T-cell (primary cell): Measurements from ENCODE around the gene DNAH8. TPM values are rescaled to one million over a fixed set of nuclear protein-coding genes. Genes with fewer than 3 reads are reported as not detected.

ENCODE experiments used
- ATAC-seq, 4 experiments: fragments of 200-7000 bp in 3 of 4; fragments of 150-1000 bp in 1 of 4; cut with Tn5 transposase; replicated peaks in 1 of 4; 1 replicate in 3 of 4; 2 replicates in 1 of 4; pipeline ENCODE4 v1.10.0; 2021; ENCODE audit warnings: moderate library complexity in 3 of 4, mild to moderate bottlenecking in 2 of 4, moderate number of reproducible peaks in 1 of 4
- CTCF ChIA-PET, 2 donors: fragments of 300-600 bp; sonication (Branson Sonifier 250); formaldehyde crosslinking; loops; one replicate each; lab custom pipeline; 2022; ENCODE audit warnings: antibody characterized with exemption in 2 of 2; lab: Charles Lee
- POLR2A ChIA-PET, 2 donors: fragments of 300-600 bp; sonication (Branson Sonifier 250); formaldehyde crosslinking; loops; one replicate each; lab custom pipeline; 2022; ENCODE audit warnings: antibody characterized with exemption in 2 of 2; lab: Charles Lee
- DNase-seq, 35 experiments: peaks; one replicate each; pipeline versions ENCODE4 v3.0.0 to v3.0.0-alpha.2; 2013 to 2023
- H3K27ac ChIP-seq: one replicate; pipeline ENCODE4 v1.5.1; 2013; ENCODE audit warnings: low read length
- H3K27me3 ChIP-seq, 2 experiments: replicated peaks in 1 of 2; 1 replicate in 1 of 2; 2 replicates in 1 of 2; pipeline versions ENCODE4 v1.6.1 to v1.7.0; 2013; ENCODE audit warnings: low read length in 1 of 2, mixed read lengths in 1 of 2; ENCODE audit not compliant: control insufficient read depth in 2 of 2, insufficient read depth in 2 of 2; ENCODE audit errors: extremely low read depth in 1 of 2
- H3K36me3 ChIP-seq, 2 donors: 1 replicate in 1 of 2; 2 replicates in 1 of 2; pipeline versions ENCODE4 v1.6.1 to v1.7.0; 2013; ENCODE audit warnings: low read length in 1 of 2; ENCODE audit not compliant: control insufficient read depth in 2 of 2, insufficient read depth in 1 of 2; ENCODE audit errors: extremely low read depth in 1 of 2
- H3K4me1 ChIP-seq, 2 experiments: 1 replicate in 1 of 2; 2 replicates in 1 of 2; pipeline versions ENCODE4 v1.6.1 to v1.7.0; 2013; ENCODE audit warnings: low read length in 2 of 2, mixed read lengths in 1 of 2; ENCODE audit not compliant: insufficient read depth in 2 of 2, control insufficient read depth in 1 of 2; ENCODE audit errors: extremely low read depth in 1 of 2
- H3K4me3 ChIP-seq, 2 donors: 1 replicate in 1 of 2; 2 replicates in 1 of 2; pipeline versions ENCODE4 v1.5.1 to v1.7.0; 2013; ENCODE audit warnings: mild to moderate bottlenecking in 2 of 2, low read length in 1 of 2, moderate library complexity in 1 of 2; ENCODE audit not compliant: control insufficient read depth in 1 of 2; ENCODE audit errors: extremely low read depth in 1 of 2
- H3K9me3 ChIP-seq: 2 replicates; pipeline ENCODE4 v1.7.0; 2013
- H3K27ac Mint-ChIP-seq, 2 donors: one replicate each; pipeline ENCODE4 v1.8.0; 2020 to 2021; ENCODE audit warnings: mild to moderate bottlenecking in 2 of 2, mixed read lengths in 2 of 2
- H3K27me3 Mint-ChIP-seq, 2 donors: one replicate each; pipeline ENCODE4 v1.8.0; 2021 to 2022; ENCODE audit warnings: mixed read lengths in 2 of 2
- H3K36me3 Mint-ChIP-seq: one replicate; pipeline ENCODE4 v1.8.0; 2021; ENCODE audit warnings: mixed read lengths
- H3K4me1 Mint-ChIP-seq, 3 donors: one replicate each; pipeline ENCODE4 v1.8.0; 2020 to 2022; ENCODE audit warnings: mixed read lengths in 3 of 3, mild to moderate bottlenecking in 1 of 3
- H3K4me3 Mint-ChIP-seq, 3 donors: one replicate each; pipeline ENCODE4 v1.8.0; 2020 to 2022; ENCODE audit warnings: mild to moderate bottlenecking in 3 of 3, mixed read lengths in 3 of 3, moderate library complexity in 3 of 3
- H3K9me3 Mint-ChIP-seq, 3 donors: one replicate each; pipeline ENCODE4 v1.8.0; 2020 to 2022; ENCODE audit warnings: mixed read lengths in 3 of 3
- WGBS: methylation state at CpG from one replicate; pipeline ENCODE4 v1.1.5; 2013; ENCODE audit warnings: missing lambda C conversion rate; ENCODE audit not compliant: insufficient coverage; 5-methylcytosine and 5-hydroxymethylcytosine counted together
- total RNA-seq, 35 experiments: library from RNA in 6 of 35; stranded (reverse) in 6 of 35; fragments of 120-200 nt in 1 of 35; gene quantifications; one replicate each; pipeline versions ENCODE4 v1.2.1 to v1.2.4 and lab custom pipeline; 2013 to 2026

The DNAH8 gene
- total RNA-seq, 5 donors from 2014 or later (not counting 1 experiment from before 2014, with no cell fraction given): 0.03 to 0.12 (median 0.08) TPM; not detected in 1

DNA sequence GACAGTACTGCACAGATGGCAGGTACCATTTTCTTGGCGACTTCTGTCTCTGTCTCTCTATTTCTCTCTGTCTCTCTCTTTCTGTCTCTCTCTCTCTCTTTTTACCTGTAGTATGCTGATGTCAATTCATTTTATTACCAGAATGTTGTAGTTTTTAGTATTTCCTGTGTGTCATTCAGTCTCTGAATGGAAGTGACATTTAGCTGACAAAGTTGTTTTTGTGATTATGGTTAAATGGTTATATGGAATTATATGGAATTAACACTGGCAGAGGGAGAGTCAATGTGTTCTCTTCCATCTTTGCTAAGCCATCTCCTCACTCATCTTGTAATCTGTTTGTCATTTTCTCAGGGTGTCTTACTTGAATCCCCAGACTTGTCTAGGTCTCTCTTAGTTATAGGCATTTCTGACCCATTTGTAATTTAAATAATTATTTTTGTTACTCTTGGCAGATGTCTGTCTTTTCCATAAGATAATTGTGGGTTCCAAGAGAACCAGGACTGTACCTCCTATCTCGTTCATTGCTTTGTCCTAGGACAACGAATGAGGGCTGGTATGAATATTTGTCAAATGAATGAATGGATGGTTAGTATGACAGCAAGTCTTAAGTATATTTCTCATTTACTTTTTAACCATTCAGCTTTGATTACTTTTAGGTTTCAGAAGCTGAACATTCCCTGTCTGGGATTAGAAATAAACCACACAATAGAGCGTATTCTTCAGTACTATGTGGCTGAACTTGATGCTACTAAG is 64.4 kb downstream of the DNAH8 start:
- Histone ChIP-seq H3K27me3 (peaks cover 2 to 4% of the 10 kb centered on the region in 2 experiments), H3K4me3 (no peak overlapping the region), H3K36me3 (no peaks in the 10 kb centered on the region), H3K27ac (no peak overlapping the region), H3K9me3 (no peaks in the 10 kb centered on the region), H3K4me1 (no peaks in the 10 kb centered on the region)
- H3K4me1 Mint-ChIP-seq: no peaks in the 10 kb centered on the region
- peaks cover 21 to 26% of the 10 kb centered on the region in 2 donors for H3K27me3 Mint-ChIP-seq
- H3K36me3 Mint-ChIP-seq: no peaks in the 10 kb centered on the region
- CTCF ChIA-PET: no interaction called here
- ATAC-seq (no peak), DNase-seq (no peak)
- no peak overlapping the region for H3K4me3 Mint-ChIP-seq
- POLR2A ChIA-PET: no interaction called here
- H3K9me3 Mint-ChIP-seq: no peaks in the 10 kb centered on the region
- no CpG with 5 or more reads among the region's 4 CpGs for WGBS
- H3K27ac Mint-ChIP-seq: no peak overlapping the region

DNA sequence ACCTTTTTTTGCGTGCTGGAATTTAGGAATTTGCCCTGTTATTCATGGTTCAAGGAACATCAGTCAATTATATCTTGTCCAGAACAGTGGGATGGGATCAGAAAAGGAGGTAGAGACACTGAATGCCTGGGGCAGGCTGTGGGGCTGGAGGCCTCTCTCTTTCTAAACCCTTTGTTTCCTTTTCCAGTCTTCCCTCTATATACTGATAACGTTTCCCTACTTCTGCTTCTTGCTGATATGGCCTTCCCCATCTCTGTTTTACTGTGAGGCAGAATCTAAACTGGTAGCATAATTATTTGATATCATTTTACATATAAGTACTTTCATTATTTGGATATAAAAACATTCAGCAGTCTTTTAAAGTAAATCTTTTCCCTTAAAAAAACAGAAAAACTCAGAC is 67.5 kb downstream of the DNAH8 start:
- Histone ChIP-seq H3K4me1 (no peaks in the 10 kb centered on the region), H3K27ac (no peak overlapping the region), H3K9me3 (no peaks in the 10 kb centered on the region), H3K36me3 (no peaks in the 10 kb centered on the region), H3K4me3 (no peak overlapping the region), H3K27me3 (peaks cover 2 to 4% of the 10 kb centered on the region in 2 experiments)
- POLR2A ChIA-PET: no interaction called here
- ATAC-seq (no peak), DNase-seq (no peak)
- Mint-ChIP-seq H3K4me3 (no peak overlapping the region), H3K27me3 (peaks cover 22 to 26% of the 10 kb centered on the region in 2 donors), H3K9me3 (no peaks in the 10 kb centered on the region), H3K27ac (no peak overlapping the region), H3K36me3 (no peaks in the 10 kb centered on the region), H3K4me1 (no peaks in the 10 kb centered on the region)
- WGBS: 86% methylated on average over 1 of the region's 2 CpGs
- CTCF ChIA-PET: no interaction called here

DNA sequence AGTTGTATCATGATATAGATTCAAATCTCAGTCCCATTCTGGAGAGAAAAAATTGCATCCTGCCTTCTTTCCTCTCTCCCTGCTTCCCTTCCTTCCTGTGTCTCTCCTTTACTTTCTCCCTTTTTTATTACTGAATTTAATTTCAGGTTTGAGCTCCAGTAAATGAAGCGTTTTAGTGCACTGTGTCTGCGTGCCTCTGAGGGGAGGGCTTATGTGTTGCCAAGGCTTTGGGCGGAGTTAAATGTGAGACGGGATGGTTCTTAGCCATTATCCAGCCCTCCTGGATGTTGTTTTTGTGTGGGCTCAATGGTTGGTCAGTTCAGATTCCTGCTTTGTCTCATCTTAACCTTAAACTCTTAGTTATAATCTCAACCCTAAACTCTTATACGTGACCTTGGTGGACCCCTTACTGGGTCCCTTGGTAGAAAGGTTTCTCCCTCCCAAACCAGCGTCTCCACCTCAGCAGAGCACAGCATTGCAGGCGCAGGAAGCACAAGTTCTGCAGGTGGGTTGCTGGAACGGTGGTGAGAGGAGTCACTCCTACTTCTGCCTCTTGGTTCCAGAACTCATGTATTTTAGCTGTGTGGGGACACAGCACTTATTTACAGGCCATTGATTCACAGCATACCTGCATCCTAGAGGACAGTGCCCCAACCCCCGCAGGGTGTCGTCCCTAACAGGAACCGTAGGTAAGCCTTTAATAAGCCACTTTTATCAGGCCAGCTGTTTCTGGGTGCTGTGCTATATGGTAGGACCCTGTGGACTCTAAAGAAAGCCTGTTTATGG is 68.5 kb downstream of the DNAH8 start:
- Mint-ChIP-seq H3K4me3 (no peak overlapping the region), H3K9me3 (no peaks in the 10 kb centered on the region), H3K4me1 (no peaks in the 10 kb centered on the region), H3K36me3 (no peaks in the 10 kb centered on the region), H3K27ac (no peak overlapping the region), H3K27me3 (peaks cover 27 to 29% of the 10 kb centered on the region in 2 donors)
- H3K36me3 ChIP-seq: no peaks in the 10 kb centered on the region
- ChIA-PET CTCF (no interaction called here), POLR2A (no interaction called here)
- H3K9me3 ChIP-seq: no peaks in the 10 kb centered on the region
- H3K27ac ChIP-seq: no peak overlapping the region
- H3K4me3 ChIP-seq: no peak overlapping the region
- H3K4me1 ChIP-seq: no peaks in the 10 kb centered on the region
- no peak for DNase-seq
- WGBS: no CpG with 5 or more reads among the region's 11 CpGs
- ATAC-seq: no peak
- H3K27me3 ChIP-seq: peaks cover 2 to 4% of the 10 kb centered on the region in 2 experiments

DNA sequence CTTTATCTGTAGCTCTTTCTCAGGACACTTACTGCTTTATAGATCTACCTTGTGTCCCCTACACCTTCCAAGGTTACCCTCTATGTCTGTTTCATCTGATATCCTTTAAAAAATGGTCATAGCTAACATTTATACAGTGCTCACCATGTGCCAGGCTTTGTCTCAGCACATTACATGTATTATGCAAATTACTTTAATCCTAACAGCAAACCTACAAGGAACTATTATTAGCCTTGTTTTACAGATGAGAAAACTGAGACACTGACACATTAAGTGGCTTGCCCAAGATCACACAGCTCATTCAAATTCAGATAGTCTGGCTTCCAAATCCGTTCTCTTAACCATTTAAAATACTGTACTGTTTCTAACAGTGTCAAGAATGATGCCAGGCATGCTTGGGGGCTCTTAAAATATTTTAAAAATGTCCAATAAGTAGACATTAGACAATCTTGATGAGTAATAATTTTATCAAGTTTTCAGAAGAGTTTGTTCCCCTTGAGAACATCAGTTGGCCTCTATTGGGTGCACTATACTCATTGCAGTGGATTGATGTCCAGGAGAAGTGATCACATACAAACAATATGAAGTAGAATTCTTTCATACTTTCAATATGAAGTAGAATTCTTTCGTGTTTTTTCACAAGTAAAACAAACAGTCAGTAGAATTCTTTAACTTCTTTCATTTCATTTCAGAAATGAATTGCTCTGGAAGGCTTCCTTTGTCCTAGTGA is 69.6 kb downstream of the DNAH8 start:
- POLR2A ChIA-PET: no interaction called here
- no peak overlapping the region for H3K4me3 ChIP-seq
- H3K27me3 Mint-ChIP-seq: peaks cover 22 to 25% of the 10 kb centered on the region in 2 donors
- H3K4me3 Mint-ChIP-seq: no peak overlapping the region
- no peak overlapping the region for H3K27ac ChIP-seq
- peaks cover 0 to 4% of the 10 kb centered on the region in 2 experiments for H3K27me3 ChIP-seq
- no peaks in the 10 kb centered on the region for H3K4me1 ChIP-seq
- no peaks in the 10 kb centered on the region for H3K9me3 Mint-ChIP-seq
- CTCF ChIA-PET: no interaction called here
- no peaks in the 10 kb centered on the region for H3K4me1 Mint-ChIP-seq
- ATAC-seq: no peak
- H3K36me3 Mint-ChIP-seq: no peaks in the 10 kb centered on the region
- WGBS: no CpG with 5 or more reads among the region's 2 CpGs
- H3K27ac Mint-ChIP-seq: no peak overlapping the region
- H3K9me3 ChIP-seq: no peaks in the 10 kb centered on the region
- H3K36me3 ChIP-seq: no peaks in the 10 kb centered on the region
- no peak for DNase-seq

DNA sequence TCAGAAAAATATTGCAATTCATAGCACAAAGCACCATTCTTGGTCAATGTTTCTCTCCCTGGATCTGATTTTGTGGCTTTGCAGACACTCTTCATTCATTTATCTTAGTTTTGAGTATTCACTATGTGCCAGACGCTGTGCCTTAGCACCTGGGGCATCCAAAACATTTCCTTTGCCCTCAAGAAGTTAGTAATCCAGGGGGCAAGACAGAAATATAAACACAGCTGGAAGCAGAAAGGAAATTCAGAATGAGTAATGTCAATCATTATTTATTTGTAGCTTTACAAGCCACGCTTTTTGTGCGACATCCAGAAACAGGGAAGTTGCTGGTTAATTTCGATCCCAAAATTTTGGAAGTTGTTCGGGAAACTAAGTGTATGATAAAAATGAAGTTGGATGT is 71.4 kb downstream of the DNAH8 start:
- Mint-ChIP-seq H3K27me3 (peaks cover 17 to 20% of the 10 kb centered on the region in 2 donors), H3K36me3 (no peaks in the 10 kb centered on the region), H3K27ac (no peak overlapping the region), H3K4me3 (no peak overlapping the region), H3K9me3 (no peaks in the 10 kb centered on the region), H3K4me1 (no peaks in the 10 kb centered on the region)
- ChIA-PET POLR2A (interaction anchor here in 1 of 2 donors (0.5 kb wide), 1 partner anchor 39 kb away, joined by 7 read pairs; no protein-coding TSS in a partner anchor), CTCF (no interaction called here)
- Histone ChIP-seq H3K27me3 (peaks cover 0 to 4% of the 10 kb centered on the region in 2 experiments), H3K4me1 (no peaks in the 10 kb centered on the region), H3K27ac (no peak overlapping the region), H3K36me3 (no peaks in the 10 kb centered on the region), H3K9me3 (no peaks in the 10 kb centered on the region), H3K4me3 (no peak overlapping the region)
- no peak for DNase-seq
- ATAC-seq: no peak
- WGBS: 96% methylated on average over 3 of the region's 5 CpGs

DNA sequence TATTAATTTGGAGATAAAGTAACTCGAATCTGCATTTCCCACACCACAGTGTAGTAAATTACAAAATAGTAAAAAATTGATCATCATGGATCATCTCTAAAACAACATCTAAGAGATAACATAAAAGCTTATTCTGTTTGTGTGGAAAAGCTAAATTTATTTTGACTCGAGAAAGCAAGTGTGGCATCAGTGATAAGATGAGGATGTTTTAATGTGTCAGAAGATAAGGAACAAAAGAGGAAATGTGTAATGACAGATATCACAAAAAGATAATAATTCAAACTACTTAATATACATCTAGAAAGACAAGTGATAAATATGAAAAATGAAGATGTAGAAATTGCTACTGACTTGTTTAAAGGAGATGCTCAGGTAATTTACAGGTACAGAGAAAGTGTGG is 74.1 kb downstream of the DNAH8 start:
- Mint-ChIP-seq H3K36me3 (no peaks in the 10 kb centered on the region), H3K27ac (no peak overlapping the region), H3K4me1 (no peaks in the 10 kb centered on the region), H3K9me3 (no peaks in the 10 kb centered on the region), H3K27me3 (peaks cover 13 to 18% of the 10 kb centered on the region in 2 donors), H3K4me3 (no peak overlapping the region)
- no peaks in the 10 kb centered on the region for H3K4me1 ChIP-seq
- DNase-seq (no peak), ATAC-seq (no peak)
- no peak overlapping the region for H3K27ac ChIP-seq
- no peaks in the 10 kb centered on the region for H3K36me3 ChIP-seq
- POLR2A ChIA-PET: no interaction called here
- no peaks in the 10 kb centered on the region for H3K27me3 ChIP-seq
- H3K9me3 ChIP-seq: no peaks in the 10 kb centered on the region
- H3K4me3 ChIP-seq: no peak overlapping the region
- no CpG with 5 or more reads among the region's 2 CpGs for WGBS
- CTCF ChIA-PET: no interaction called here
